GM18861 (cell line): Measurements from ENCODE around the gene PDIA6.
A peak's percentile ranks its signal among the peaks of the same experiment; 100 is the strongest.

Experiments used
- ATAC-seq: cut with Tn5 transposase; IDR thresholded peaks from one replicate; pipeline ENCODE4 v1.9.1; 2021; ENCODE audit not compliant: unreplicated experiment

The PDIA6 gene, protein sequence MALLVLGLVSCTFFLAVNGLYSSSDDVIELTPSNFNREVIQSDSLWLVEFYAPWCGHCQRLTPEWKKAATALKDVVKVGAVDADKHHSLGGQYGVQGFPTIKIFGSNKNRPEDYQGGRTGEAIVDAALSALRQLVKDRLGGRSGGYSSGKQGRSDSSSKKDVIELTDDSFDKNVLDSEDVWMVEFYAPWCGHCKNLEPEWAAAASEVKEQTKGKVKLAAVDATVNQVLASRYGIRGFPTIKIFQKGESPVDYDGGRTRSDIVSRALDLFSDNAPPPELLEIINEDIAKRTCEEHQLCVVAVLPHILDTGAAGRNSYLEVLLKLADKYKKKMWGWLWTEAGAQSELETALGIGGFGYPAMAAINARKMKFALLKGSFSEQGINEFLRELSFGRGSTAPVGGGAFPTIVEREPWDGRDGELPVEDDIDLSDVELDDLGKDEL

DNA sequence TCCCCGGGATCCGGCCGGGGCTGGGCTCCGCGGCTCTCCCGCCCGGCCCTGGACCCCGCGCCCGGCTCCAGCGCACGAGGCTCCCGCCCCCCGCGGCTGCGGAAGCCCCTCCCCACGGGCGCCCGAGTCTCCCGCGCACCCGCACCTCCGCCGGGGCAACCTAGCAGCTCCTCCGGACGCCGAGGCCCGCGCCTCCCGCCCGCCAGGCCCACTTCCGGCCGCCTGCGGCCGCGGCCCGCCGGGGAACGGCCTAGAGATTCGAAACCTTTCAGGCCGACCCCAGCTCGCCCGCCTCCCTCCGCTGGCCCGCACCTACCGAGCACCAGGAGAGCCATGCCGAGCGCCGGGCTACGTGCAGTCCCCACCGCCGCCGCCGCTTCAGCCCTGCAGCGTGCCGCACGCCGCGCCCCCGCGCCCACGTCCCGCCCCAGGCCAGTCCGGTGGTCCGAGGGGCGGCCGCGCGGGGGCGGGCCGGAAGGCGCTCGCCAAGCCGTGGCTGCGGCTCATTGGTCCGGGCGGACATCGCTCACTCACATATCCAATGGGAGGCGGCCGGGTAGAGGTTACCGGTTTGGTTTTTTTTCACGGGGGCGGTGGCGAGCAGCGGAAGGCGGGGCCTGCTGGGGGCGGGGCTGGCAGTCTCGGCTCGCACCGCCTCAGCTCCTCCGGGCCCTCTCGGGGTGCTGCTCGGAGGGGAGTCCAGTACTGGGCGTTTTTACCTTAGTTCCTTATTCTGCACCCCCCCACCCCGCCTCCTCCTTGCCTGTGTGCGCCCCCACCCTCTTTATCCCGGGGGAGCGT lies at the start of gene PDIA6:
TSS of gene PDIA6 (minus strand) at position 424 of the 801 bp plus-strand sequence. CDS start at position 335, 89 bp downstream.
- peak; percentile 80 for ATAC-seq

DNA sequence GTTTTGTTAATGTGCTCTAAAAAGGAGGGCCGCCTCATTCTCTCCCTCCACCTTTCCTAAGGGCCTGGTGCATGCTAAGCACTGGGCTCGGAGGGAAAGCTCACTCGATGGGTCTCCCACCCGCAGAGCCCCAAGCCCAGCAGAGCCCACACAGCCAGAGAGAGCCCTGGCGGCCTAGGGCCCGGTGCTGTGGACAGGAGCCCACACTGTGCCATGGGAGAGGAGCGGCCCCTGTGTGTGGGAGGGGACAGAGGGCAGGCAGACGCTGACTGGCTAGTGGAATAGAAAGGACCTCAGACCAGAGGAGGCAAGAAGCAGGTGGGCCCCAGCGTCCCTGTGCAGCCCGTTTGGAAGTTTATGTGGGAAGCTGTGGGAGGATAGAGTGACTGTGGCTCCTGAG lies 49.7 kb upstream of the PDIA6 start:
- no peak for ATAC-seq

DNA sequence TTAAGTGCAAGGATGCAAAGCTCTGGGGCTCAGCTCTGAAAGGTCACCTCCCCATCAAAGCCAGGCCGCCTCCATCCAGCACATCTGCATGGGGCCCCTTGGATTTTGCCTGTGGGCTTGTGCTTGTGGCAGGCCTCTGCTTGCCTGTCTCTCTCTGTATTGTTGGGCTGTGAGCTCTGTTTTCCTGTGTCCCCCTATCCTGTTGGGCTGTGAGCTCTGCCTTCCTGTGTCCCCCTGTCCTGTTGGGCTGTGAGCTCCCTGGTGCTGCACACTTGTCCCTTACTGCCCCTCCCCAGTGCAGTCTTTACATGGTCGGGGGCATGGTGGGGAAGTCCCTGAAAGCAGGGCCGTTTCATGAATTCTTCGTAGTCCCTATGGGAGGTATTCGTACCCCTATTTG lies 49.2 kb upstream of the PDIA6 start:
- no peak for ATAC-seq

DNA sequence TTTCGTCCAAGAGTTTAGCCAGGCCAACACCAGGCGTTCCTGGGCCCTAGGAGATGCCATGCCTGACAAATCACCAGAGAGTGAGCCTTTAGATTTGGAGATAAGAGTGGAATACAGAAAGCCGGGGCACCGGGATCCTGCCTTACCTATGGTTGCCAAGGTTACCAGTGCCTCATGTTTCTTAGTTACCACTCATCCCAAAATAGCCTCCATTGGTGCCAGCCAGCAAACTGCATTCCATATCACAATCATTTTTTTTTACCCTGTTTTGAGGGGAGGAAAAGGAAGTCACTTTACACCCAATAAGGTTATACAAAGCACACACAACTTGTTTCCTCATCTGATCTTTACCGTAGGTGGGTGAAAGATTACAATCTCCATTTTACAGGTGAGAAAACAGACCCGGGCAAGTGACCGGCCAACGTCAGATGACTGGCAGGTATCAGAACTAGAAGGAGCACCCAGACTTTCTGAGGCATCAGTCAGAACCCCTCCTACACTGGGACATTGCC lies 48.3 kb upstream of the PDIA6 start:
- ATAC-seq: no peak

DNA sequence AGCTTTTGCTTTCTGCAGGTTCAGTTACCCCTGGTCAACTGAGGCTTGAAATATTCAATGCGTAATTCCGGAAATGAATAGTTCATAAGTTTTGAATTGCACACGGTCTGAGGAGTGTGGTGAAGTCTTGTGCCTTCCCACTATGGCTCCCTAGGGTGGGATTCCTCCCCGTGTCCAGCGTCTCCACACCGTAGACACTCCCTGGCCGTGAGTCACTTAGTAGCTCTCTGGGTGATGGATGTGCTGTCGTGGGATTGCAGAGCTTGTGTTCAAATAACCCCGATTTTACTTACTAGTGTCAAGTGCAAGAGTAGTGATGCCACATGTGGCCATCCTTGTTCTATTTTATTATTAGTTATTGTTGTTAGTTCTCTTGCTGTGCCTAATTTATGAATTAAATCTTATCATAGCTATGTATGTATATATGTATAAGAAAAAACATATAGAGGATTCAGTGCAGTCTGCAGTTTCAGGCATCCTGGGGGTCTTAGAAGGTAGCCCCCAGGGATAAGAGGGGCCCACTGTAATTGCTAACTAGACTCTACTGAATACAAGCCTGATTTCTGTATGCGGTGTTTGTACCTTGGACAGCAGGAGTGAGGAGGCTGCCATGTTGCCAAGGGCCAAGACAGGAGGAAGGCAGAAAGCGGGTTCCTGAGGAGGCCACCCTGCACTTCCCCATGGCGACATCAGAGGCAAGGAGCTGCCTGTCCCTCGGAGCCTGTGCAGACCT lies 47.7 kb upstream of the PDIA6 start:
- ATAC-seq: no peak

DNA sequence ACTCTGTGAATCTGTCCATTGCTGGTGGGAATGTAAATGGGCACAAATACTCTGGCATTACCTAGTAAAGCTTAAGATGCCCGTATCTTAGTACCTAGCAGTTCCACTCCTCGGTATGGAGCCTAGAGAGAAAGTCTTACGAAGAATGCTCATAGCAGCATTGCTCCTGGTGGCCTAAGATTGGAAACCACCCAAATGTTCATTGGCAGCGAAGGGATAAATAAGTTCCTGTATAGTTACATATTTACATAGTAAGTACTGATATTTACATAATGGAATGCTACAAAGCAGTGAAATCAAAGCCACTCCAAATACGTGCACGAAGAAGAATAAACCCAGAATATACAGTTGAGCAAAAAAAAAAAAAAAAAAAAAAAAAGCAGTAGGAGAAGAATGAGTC lies 46.7 kb upstream of the PDIA6 start:
- ATAC-seq: no peak

DNA sequence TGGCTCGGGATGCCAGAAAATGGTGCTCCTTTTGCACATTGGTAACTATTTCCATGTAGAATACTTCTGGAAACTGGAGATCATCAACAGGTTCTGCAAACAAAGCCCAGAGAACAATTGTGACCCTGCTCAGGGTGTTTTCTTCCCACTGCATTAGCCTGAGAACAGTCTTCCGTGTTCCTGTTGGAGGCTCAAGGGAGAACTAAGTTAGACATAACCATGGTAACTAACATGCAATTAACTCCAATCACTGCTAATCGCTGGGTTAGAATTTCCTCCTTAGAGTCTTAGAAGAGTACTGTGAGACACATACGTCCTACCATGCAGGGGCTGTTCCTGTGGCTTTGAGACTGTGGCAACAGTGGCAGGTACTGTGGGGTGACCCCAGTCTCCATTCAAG lies 36.0 kb upstream of the PDIA6 start:
- no peak for ATAC-seq

DNA sequence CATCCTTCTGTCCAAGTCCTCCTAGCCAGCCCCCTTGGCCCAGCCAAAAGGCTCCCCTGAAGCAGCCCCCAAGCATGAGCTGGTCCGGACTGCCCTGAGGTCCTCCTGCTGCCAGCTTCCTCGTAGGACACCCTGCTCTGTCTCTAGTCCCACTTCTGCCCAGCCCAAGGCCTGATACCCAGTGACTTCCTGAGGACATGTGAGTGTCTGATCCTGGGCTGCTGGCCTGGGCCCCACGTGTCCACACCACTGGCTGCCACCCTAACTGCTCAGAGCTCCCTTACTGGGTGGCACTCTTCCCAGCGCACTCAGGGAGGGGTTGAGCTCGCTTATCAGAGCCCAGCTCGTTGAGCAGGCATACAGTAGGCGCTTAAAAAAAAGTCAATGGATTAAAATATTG lies 34.4 kb upstream of the PDIA6 start:
- ATAC-seq: no peak

DNA sequence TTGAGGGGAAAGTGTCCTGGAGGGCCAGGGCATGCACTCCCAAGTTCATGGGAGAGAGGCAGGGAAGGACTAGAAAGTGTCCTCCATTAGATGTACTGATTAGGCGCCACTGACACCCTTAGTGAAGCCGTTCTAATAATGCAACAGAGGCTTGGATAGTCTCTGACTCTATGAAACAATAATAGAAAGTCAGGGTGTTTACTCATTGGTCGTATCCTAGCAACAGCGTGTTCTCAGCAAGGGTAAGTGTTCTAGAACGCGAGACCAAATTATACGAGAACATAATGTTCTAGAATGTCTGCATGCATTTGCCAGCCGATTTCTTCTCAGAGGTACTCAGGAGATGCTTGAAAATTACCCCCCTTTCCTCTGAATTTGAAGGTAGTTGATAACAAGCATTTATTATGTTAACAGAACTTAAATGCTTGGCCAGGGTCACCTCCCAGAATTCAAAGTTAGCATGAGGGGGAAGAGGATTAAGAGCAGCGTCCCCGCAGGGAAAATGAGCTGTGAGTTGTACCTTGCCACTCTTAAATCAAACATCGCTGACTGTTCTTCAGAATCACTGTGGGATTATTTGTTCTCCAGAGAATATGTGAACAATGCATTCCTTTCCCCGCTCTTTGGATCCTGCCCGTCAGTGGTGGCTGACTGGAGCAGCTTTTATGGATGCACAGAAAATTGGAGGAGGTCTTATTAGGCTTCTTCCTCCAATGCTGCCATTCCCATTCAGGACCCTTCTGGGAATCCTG lies 33.7 kb upstream of the PDIA6 start:
- ATAC-seq: no peak

DNA sequence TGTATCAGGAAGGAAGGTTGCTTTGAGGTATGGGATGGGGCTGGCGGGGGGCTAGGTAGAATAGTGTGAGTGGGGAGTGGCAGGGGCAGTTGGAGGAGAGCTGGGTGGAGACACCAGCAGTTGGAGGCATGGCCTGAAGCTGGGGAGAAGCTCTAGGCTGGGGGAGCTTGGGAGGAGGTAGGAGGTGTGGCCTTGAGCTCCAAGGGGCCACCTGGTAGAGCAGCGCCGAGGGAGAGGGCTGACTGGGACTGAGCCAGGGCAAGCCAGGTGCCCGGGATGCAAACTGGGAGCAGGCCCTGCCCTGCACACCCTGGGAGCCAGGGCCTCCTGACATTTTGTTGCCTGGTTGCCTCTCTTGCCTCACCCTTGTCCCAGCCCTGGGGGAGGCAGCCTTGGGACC lies 33.1 kb upstream of the PDIA6 start:
- no peak for ATAC-seq

DNA sequence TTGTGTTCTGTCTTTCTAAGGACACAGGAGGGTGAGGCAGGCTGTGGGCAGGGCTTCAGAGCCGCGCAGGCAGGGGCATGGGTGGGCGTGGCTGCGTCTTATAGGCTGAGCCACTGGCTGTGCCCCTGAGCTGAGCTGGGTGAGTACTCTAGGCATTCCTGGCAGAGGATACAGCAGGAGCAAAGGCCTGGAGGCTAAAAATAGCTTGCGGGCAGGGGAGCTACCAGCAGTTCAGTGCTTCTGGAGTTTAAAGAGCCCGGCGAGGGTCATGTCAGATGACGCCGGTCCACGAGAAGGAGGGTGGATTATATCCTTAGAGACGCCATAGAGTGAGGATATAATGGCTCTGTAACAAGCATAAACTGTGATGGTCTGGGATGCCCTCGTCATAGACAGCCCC lies 31.5 kb upstream of the PDIA6 start:
- no peak for ATAC-seq

DNA sequence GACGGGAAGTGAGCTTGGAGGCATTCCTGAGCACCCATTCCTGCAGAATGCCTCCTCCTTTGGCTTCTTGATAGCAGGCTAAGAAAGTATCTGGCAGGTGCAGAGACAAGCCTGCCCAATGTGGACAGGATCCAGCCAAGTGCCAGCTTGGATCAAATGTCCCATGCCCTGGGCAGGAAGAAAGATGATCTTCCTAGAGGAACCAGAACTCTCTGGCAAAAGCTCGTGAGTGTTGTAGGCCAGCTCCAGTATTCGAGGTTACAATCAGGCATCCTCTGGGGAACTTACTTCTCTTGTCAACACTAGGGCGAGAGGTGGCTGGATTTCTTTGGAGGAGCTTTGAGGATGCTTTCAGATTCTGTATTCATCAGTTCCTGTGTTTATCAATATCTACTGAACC lies 29.9 kb upstream of the PDIA6 start:
- no peak for ATAC-seq

DNA sequence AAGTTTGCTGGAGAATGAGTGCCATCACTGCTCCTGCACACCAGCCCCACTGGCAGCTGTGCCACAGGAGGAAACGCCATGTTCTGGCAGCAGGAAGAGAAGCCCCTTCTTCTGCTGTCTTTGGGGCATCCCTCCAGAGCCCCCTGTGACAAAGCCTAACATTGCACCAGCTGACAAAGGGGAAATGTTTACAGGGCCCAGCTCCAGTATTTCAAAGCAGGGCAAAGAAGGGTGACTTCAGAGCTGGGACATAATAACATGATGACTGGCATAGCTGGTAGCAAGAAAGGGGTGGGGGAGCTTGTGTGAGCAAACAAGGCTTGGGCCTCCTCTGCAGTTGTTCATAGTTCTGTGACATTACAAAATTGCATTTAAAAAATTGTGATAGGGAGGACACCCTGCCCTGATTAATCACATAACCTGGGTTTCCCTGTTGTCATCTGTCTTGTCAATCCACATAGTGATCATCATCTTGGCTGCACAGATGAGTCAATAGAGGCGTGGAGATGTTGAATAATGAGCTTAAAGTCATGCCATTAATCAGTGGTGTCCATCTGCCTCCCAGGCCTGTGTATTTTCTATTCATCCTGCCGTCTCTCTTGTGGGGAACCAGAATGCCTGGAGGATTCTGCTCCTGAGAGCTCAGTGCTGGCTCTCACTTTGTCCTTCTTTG lies 29.1 kb upstream of the PDIA6 start:
- no peak for ATAC-seq

DNA sequence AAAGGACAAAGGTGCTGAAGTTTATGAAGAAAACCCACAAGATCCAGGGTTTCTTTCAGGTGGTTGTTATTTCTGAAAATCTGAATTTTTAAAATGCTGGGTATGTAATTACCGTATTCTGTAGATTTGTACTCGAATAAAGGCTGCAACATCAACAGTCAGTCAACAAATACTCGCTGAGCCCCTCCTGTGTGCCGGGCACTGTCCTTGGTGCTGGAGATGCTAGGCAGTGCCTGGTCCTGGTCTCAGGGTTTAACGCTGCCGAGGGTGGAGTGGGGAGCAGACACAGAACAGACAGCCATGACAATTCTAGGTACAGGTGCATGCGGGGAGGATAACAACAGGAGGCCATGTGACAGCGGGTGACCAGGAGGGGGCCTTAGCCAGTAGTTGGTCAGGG lies 27.2 kb upstream of the PDIA6 start:
- no peak for ATAC-seq

DNA sequence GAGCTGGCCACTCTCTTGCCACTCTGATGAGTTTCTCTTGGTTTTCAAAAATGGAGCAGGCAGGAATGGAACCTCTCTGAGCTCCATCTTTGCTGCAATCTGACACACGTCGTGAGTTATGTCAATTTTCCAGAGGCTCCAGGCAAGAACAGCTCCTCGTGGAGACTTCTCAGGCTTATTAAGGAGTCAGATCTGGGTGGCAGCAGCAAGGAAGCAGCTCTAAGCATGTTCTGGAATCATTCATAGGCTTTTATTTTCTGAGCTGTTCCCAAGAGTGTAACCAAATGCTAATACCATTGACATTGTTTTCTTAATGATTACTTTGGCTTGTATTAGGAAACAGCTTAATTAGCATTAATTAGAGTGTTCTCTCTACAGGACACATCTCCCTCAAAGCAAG lies 26.1 kb upstream of the PDIA6 start:
- no peak for ATAC-seq

DNA sequence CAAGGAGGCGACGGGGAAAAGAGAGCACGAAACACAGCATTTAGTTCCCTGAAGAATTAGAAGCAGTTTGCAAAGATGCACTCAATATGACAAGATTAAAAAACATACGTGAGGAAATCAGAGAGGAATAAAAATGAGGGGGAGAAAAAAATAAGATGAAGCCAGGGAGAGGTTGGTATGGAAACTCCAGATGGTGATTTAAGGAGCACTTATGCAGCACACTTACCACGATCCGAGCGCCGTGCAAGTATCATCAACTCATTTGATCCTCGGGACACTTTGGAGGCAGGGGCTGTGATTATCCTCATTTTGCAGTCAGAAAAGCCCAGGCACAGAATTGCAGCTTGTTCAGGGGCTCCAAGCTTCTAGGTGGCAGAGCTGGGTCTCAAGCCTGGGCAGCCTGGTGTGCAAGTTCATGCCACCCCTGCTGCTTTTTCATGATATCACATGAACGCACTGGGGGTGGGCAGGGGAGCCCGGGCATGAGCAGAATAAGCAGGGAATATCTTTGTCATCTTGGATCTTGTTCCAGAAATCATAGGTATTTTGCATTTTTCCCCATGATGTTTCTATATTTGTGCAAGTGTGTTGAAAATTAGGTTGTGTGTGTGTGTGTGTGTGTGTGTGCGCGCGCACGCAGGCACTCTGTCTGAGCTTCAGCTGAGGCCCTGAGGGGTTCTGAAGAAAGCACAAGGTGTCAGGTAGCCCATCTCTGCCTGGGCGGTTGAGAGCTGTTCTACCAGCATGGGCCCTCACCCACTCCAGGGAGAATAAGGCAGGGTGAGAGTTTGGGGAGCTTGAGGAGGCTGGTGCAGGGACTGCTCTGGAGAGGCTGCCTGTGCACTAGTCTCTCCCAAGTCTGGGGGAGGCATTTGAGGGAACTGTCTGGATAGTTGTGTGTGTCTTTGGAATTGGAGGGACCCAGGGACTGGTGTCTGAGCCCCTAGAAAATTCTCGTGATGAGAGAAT lies 25.0 kb upstream of the PDIA6 start:
- no peak for ATAC-seq

DNA sequence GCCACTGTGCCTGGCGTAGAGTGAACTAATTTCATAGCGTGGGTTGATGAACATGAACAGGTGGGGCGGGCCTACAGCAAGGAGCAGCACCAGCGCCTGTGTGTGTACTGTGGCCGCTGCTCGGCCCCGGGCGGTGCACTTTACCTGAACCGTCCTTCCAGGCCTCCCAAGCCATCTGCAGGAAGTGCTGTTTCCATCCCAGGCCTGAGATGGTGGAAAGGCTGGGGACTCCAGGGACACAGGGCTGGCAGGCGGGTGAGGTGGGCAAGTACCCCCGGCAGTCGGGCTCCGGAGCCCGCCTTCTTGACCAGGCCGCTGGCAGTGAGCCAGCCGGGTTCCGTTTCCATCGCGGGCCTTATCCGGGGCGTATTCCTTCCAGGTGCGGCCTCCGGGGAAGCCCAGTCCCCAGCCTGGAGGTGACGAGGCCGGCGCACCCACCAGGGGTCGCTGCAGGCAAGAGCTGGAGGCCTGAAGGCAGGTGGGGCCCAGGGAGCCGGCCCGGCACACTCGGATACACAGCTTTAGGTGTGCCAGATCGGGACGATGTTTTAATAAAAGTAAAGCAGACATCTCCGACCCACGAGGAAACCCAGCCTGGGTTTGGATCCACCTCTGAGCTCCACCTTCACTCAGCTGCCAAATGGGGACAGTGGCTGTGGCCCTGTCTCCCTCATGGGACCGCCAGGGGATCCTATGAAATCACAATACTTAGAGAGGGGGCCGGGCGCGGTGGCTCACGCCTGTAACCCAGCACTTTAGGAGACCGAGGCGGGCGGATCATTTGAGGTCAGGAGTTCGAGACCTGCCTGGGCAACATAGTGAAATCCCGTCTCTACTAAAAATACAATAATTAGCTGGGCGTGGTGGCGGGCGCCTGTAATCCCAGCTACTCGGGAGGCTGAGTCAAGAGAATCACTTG lies 22.7 kb upstream of the PDIA6 start:
- peak; percentile 52 for ATAC-seq

DNA sequence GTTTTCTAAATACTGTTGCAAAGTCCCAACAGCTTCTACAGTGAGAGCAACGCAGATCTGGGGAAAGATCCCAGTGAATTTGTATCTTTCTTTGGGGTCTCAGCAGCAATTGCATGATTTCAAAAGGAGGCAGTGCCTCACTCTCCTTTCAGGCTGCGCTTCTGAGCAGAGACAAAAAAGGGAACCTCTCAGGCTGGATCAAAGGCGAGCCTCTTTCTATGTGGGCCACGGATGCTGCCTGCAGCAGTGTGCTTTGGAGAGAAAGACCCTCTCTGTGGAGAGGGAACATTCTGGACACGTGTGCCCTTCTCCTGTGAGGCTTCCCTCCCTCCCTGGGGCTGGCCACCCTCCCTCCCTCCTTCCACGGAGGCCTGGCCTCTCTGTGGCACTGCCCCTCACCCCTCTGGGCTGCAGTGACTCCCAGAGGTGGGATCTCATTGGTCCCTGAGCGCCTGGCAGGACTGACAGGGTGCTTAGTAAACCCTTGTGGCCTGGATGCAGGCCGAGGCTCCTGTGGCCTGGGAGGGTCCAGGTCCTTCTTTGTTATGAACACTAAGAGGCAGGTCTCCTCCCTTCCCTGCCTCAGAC lies 21.6 kb upstream of the PDIA6 start:
- ATAC-seq: no peak
